GM23248 (cell line): ENCODE results near the gene MICAL2.

Source experiments
- EZH2 ChIP-seq: fragments of 200-600 bp; sonication (generic); IDR thresholded peaks from 2 replicates; pipeline ENCODE4 v1.6.1; 2018; ENCODE audit warnings: antibody characterized with exemption, mild to moderate bottlenecking; ENCODE audit not compliant: insufficient read depth, poor library complexity, severe bottlenecking
- EZH2phosphoT487 ChIP-seq: fragments of 200-600 bp; sonication (generic); IDR thresholded peaks from 2 replicates; pipeline ENCODE4 v1.6.1; 2018; ENCODE audit warnings: antibody characterized with exemption, moderate library complexity, mild to moderate bottlenecking, low read depth; ENCODE audit not compliant: insufficient read depth

DNA sequence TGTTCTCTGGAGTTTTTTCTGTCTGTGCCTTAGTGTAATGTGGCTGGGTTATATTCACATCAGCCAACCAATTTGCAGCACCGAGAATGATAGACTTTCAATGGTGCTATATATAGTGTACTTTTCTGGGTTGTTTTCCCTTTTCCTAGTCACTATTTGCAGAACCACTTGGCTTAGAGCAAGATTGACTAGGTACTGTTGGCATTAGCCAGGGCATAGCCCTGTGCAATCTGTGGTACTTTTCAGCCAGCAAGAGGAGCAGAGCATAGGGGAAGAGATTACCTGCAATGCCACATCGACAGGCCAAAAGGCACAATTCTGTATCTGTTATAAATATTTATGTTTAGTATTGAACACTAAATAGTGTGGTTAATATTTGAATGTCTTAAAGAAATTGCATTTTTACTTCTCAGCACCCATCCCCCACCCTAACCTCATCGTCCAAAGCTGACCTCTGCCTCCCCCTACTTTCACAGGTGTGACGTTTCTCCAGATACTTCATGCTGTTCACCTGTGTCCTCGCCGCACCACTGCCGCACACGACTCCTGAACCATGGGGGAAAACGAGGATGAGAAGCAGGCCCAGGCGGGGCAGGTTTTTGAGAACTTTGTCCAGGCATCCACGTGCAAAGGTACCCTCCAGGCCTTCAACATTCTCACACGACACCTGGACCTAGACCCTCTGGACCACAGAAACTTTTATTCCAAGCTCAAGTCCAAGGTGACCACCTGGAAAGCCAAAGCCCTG lies 51.4 kb downstream of the MICAL2 start:
- TF ChIP-seq EZH2 (no peak), EZH2phosphoT487 (no peak)
